ENCODE data around the gene CPA4.

CPA4 gene

GRCh38 chr7:130334274-130334673 lies 41.3 kb downstream of the CPA4 start:
- DNase-seq (ENCODE audit: low read depth) = no peak
- TF ChIP-seq CTCF (IDR thresholded peaks at IDR 0.05; ENCODE audit: control insufficient read depth, insufficient read depth, low read depth, low read length, missing control alignments) = no peak
- no peak overlapping the region for H3K4me3 ChIP-seq (ENCODE audit: control insufficient read depth, low read depth, low read length)

- no peak for DNase-seq (ENCODE audit: low read depth)
- H3K4me3 ChIP-seq (ENCODE audit: control insufficient read depth, low read depth, low read length) = no peak overlapping the region
- no peak for TF ChIP-seq CTCF (IDR thresholded peaks at IDR 0.05; ENCODE audit: control insufficient read depth, insufficient read depth, low read depth, low read length, missing control alignments)
Observed at GRCh38 chr7:130337410-130337971, 44.5 kb downstream of the CPA4 start.

- TF ChIP-seq CTCF (IDR thresholded peaks at IDR 0.05; ENCODE audit: control insufficient read depth, insufficient read depth, low read depth, low read length, missing control alignments) = no peak
- no peak for DNase-seq (ENCODE audit: low read depth)
- H3K4me3 ChIP-seq (ENCODE audit: control insufficient read depth, low read depth, low read length) = no peak overlapping the region
Observed at GRCh38 chr7:130338233-130338632, 45.3 kb downstream of the CPA4 start.

GRCh38 chr7:130341882-130342281 lies 48.9 kb downstream of the CPA4 start:
- no peak for TF ChIP-seq CTCF (IDR thresholded peaks at IDR 0.05; ENCODE audit: control insufficient read depth, insufficient read depth, low read depth, low read length, missing control alignments)
- no peak overlapping the region for H3K4me3 ChIP-seq (ENCODE audit: control insufficient read depth, low read depth, low read length)
- no peak for DNase-seq (ENCODE audit: low read depth)

GRCh38 chr7:130342701-130343380 lies 49.9 kb downstream of the CPA4 start:
- no peak overlapping the region for H3K4me3 ChIP-seq (ENCODE audit: control insufficient read depth, low read depth, low read length)
- no peak for DNase-seq (ENCODE audit: low read depth)
- TF ChIP-seq CTCF (IDR thresholded peaks at IDR 0.05; ENCODE audit: control insufficient read depth, insufficient read depth, low read depth, low read length, missing control alignments) = no peak

GRCh38 chr7:130344271-130344866 lies 51.4 kb downstream of the CPA4 start, which contains the start of gene CPA5:
TSS of gene CPA5 (plus strand) at chr7:130344816. CDS start at chr7:130346486, 1,670 bp downstream.
- DNase-seq (ENCODE audit: low read depth) = no peak
- no peak for TF ChIP-seq CTCF (IDR thresholded peaks at IDR 0.05; ENCODE audit: control insufficient read depth, insufficient read depth, low read depth, low read length, missing control alignments)
- no peak within 1 kb of the TSS for H3K4me3 ChIP-seq (ENCODE audit: control insufficient read depth, low read depth, low read length)
